HG03354 (cell line): ENCODE results near the gene PKD1.

Source experiments
- ATAC-seq: cut with Tn5 transposase; IDR thresholded peaks from one replicate; pipeline ENCODE4 v1.9.1; 2021; ENCODE audit warnings: mild to moderate bottlenecking; ENCODE audit not compliant: unreplicated experiment, poor library complexity, severe bottlenecking

PKD1 gene

GRCh38 chr16:2060346-2060745, 75.4 kb downstream of the PKD1 start:
- ATAC-seq = no peak

DNA sequence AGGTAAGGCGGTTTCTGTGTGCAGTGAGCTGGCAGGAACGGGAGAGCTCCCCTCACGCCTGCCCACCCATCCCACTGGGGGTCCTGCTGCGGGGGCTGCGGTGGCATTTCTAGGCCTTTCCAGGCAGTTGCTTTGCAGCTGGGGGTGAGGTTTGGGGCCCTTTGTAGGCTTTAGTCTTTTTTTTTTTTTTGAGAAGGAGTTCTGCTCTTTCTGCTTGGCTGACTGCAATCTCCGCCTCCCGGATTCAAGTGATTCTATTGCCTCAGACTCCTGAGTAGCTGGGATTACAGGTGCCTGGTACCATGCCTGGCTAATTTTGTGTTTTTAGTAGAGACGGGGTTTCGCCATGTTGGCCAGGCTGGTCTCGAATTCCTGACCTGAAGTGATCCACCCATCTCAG, 76.8 kb downstream of the PKD1 start:
- ATAC-seq = no peak

DNA sequence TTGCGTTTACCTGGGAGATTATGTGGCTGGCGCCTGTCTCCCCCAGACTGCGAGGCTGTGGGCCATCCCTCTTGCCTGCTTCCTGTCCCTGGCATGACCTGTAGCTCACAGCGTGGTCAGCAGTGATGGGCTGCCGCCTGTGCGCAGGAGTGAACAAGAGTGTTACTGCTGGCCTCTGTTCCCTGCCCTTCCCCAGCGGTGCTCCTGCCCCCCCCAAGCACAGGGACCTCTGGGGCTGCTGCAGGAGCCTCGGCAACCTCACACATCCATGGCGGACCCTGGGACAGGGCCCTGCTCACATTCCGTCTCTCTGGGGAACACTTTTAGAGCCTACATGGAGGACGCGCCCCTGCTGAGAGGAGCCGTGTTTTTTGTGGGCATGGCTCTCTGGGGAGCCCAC, 77.3 kb downstream of the PKD1 start:
- no peak for ATAC-seq

DNA sequence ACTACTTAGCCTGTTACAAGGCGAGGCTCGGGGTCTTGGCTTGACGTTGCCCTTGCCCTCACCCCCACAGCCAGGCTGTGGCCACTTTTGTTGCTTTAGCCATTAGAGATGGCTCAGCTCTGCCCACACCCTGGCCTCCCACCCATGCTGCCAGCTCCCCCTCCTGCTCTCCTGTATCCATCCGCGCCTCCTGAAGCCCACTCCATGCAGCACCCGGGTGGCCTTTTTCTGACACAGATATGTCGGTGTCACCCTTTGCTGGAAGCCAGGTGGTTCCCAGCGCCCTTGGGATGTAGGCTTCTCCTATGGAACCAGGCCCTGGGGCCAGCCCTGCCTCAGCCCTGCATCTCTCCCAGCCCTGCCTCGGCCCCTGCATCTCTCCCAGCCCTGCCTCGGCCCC, 78.3 kb downstream of the PKD1 start:
- ATAC-seq = no peak

DNA sequence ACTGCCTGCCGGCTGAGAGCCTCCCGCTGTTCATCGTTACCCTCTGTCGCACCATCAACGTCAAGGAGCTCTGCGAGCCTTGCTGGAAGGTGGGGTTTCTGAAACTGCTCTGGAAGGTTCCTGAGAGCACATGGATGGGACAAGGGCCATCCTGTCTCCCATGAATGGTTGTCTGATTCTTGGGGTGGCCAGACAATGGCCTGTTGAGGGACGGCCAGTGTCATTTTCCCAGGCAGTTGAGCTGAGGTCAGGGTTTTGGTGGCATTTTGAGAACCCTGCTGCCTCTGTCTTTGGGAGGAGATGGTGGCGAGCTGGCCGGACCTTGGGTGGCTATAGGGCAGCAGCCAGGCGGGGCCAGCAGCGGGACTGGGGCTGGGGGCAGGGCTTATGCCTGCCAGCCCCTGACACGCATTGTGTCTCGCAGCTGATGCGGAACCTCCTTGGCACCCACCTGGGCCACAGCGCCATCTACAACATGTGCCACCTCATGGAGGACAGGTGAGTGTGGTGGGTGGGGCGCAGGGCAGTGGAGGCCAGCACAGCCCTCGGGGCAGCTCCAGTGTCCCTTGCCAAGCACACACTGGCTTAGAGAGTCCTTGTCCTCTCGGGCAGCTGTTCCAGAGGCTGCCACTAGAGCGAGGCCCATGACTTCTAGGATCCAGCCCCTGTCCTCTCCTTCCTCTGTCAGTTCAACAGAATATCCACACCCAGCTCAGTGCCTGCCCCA, 78.9 kb downstream of the PKD1 start:
- ATAC-seq = no peak

DNA sequence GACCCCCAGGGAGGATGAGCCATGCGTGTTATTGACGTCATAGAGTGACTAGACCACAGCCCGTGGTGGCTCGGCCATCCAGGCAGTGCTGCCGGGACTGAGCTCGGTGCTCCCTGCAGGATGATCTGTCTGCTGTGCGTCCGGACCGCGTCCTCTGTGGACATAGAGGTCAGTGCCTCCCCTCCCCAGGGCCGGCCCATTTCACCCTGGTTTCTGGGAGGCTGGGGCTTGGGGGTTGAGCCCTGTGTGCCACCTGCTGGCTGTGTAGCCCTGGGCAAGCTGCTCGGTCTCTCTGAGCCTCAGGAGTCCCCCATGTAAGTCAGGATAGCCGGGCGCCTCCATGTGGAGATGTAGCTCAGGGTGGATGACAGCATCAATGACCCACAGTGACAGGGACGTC, 79.6 kb downstream of the PKD1 start:
- no peak for ATAC-seq

DNA sequence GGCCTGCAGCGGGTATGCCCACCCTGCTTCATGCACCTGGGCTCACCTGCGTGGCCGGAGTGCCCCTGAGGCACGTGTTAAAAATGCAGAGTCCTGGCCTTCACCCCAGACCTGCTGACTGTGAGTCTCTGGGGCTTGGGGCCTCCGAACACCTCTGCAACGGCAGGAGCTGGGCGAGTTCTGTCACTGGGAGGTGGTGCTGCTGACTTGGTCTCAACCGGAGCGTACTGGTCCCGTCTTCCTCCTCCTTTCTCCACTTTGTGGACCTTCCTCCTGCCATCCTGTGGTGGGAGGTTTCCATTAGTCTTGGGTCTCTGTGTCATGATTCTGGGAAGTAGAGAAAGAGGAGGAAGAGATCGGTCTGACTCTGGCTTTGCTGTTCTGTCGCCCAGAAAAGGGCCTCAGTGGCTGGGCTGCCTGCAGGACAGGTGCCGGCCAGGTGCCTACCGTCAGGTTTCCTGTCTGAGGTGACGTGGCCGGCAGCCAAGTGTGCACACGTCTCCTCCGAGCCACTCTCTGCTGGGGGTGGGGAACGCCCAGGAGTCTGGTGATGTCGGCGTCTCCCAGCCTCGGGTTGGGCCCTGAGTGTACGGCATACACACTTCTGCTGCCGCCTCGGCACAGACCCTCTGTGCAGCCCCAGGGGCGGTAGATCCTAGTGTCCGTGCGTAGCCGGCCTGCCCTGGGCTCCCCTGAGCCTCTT, 81.0 kb downstream of the PKD1 start:
- no peak for ATAC-seq

DNA sequence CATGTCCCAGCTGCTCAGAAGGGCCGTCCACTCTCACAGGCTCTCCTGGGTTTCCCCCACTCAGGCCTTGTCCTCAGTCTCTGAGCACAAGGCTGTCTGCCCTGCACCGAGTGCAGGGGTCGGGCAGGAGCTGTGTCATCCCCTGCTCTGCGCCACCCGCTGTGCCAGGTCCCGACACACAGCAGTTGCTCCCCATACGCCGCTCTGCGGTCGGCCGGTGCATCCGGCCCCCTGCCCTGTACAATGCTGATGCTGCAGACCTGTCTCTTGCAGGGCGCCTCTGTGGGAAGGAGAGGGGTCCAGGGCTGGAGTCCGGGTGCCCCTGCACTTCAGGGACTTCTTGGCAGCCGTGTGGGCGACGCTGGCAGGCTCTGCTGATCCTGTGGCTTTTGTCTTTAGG, 81.8 kb downstream of the PKD1 start:
- ATAC-seq = no peak

- ATAC-seq = no peak
These were observed 82.5 kb downstream of the PKD1 start for GRCh38 chr16:2053211-2053610.

GRCh38 chr16:2048116-2048543, 87.6 kb downstream of the PKD1 start:
- ATAC-seq = peak; percentile 3

DNA sequence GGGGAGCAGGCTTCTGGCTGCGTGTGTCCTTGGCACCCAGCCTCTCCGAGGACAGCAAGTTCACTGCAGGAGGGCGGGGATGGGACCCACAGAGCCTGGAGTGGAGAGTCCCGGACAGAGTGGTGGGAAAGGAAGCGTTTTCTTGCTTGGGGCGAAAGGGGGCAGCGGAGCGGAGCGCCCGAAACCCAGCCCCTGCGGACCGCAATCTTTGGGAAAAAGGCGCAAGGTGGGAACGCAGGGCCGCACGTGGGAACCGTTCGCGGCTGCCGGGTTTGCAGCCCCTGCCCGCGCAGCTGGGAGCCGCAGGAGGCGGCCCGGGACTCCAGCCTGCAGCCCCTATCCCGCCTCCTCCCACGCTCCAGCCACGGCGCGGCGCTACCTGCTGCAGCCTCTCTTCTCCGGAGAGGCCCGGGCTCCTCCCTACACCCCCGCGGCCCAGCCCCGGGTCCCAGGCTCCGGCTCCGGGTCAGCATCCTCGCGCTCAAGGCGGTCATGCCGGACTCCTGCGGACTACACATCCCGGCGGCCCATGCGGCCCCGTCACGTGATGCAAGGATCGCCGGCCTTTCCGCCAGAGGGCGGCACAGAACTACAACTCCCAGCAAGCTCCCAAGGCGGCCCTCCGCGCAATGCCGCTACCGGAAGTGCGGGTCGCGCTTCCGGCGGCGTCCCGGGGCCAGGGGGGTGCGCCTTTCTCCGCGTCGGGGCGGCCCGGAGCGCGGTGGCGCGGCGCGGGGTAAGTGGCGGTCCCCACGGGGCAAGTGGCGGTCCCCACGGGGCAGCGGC, 88.2 kb downstream of the PKD1 start, which contains the start of the genes NTHL1 and TSC2:
Gene NTHL1, minus strand, starts transcription at position 505 of the 786 bp plus-strand sequence. Its CDS starts 11 bp downstream, at position 494.
Gene TSC2, plus strand, starts transcription at position 656 of the 786 bp plus-strand sequence. CDS start 631 bp downstream, outside the sequence.
- peak; percentile 94 for ATAC-seq

DNA sequence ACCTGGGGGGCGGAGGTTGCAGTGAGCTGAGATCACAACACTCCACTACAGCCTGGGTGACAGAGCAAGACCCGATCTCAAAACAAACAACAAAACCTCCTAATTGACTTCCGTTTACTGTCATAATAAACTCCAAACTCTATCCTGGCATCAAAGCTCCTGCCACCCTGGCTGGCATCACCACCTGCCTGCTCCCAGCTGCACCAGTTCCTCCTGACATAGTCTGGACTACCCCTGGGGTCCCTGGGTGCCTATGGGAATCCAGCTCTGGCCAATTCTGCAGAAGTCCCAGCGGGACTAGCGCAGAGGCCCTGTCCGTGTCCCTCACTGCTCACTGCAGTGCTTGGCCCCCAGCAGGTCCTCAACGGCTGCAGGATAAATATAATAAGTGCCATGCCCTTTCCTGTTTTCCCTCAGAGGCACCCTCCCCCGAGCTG, 88.8 kb downstream of the PKD1 start:
- peak; percentile 3 for ATAC-seq

GRCh38 chr16:2045965-2046892, 89.5 kb downstream of the PKD1 start:
- no peak for ATAC-seq

DNA sequence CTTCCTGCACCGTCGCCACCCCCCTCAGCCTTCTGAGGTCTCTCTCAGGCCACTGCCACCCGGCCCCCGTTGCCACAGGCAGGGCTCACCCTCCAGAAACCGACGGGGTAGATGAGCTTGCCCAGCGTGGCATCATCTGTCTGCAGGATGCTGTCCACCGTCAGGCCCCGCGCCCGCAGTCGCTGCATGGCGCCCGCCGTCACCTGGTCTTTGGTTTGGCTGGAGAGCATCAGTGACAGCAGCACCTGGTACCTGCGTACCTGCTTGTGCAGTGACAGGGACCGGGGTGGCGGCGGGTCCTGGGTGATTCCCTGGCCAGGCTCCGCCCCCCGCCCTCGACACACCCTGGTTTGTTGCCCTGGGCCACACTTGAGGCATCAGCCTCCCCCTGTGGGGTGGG, 91.2 kb downstream of the PKD1 start:
- ATAC-seq = no peak

DNA sequence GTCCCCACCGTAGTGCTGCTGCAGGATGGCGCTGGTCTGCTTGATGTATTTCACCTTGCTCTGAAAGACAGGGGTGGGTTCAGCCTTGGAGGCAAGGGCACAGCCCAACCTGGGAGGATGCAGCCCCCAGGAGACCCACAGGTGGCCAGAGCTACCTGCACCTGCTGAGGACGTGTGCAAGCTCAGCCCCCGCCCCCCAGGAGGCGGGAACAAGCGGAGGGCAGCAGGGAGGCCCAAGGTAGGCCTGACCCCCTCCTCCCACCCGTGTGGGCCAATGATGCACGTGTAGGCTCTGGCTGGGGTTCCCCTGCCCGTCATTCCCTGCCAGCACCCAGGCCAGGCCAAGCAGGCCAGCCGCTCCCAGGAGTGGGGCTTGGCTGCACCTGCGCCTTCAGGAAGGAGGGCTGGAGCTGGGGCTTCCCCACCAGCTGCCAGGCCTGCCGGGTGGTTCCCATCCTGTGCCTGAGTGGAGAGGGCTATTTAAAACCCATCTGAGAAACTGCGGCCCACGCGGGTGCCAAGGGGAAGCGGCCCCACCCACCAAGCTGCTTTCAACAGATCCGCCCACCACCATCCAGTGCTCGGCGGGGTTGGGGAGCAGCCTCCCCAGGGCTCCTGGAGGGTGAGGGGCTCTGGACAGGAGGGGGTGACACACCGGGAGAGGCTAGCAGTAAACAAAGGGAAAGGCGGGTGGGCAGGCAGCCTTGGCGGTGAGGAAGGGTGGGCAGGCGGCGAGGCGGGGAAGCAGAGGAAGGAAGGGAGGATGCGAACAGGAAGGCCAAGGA, 91.8 kb downstream of the PKD1 start:
- no peak for ATAC-seq

- ATAC-seq = no peak
These were observed 92.6 kb downstream of the PKD1 start for GRCh38 chr16:2042986-2043666.

DNA sequence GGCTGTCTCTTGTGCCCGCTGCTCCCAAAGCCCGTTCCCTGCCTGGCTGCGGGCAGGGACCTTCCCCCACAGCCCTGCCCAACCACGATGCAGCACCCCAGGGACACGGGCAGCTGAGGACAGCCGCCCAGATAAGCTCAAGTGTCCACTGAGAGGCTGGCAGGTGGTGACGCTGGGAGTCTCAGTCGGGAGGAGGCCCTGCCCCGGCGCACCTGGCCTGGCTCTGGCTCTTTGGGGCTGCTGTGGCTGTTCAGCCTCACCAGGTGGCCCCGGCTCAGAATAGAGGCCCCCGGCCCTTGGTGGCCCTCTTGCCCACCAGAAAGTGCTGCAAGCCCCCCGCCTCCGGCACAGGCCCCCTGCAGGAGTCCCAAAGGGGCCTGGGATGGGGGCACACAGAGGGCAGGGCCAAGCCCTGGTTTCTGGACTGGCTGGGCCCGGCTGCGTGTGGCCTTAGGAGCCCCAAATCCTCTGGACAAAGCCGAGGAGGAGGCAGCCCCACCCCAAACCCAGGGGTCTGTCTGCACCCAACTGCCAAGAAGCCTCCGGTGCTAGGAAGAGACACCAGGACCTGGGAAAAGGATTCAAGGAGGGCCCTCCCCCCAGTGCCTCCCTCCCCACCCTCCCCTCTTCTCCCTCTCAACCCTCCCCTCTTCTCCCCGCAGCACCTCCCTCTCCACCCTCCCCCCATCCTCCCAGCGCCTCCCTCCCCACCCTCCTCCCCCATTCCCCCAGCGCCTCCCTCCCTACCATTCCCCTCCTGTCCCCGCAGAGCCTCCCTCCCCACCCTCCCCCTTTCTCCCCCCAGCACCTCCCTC, 93.3 kb downstream of the PKD1 start:
- ATAC-seq = no peak
